Measurements from ENCODE around the gene SEZ6. TPM values are rescaled to one million over a fixed set of nuclear protein-coding genes. Genes with fewer than 3 reads are reported as not detected.

The SEZ6 gene
- total RNA-seq, 1 donor from 2014 or later = 1.5 TPM

DNA sequence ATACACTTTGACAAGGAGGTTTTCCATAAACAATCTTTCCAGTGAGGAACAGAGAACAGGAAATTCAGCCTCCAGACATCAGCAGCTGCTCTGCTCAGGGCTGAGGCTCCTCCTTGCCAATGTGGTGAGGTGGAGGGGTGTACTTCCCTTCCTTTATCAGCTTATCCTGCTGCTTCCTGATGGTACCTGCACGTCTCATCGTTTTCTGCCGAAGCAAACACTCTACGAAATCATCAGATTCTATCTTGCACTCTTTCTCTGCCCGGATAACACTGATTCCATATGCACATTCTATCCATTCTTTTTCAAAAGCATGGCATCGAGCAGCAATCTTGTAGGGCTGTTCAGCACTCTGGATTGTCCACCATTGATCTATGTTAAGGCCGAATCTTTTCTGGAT lies 15.4 kb upstream of the SEZ6 start:
- H3K4me3 Mint-ChIP-seq = no peak overlapping the region
- H3F3A ChIP-seq (ENCODE audit: low read depth) = peaks cover 42% of the 10 kb centered on the region
- H3K9me3 ChIP-seq (ENCODE audit: low read depth) = no peaks in the 10 kb centered on the region
- no peak overlapping the region for H2AFZ ChIP-seq (replicated peaks)
- peaks cover 13% of the 10 kb centered on the region for H3K27me3 Mint-ChIP-seq (ENCODE audit: insufficient read depth, low read depth)
- no peak overlapping the region for H3K4me2 ChIP-seq
- no peaks in the 10 kb centered on the region for H4K20me1 ChIP-seq (ENCODE audit: low read depth)
- TF ChIP-seq EZH2phosphoT487 (IDR thresholded peaks at IDR 0.05) (no peak), CTCF (IDR thresholded peaks at IDR 0.05) (no peak), EZH2 (IDR thresholded peaks at IDR 0.05) (no peak)
- DNase-seq (ENCODE audit: low spot score) = no peak
- H3K4me3 ChIP-seq = no peak overlapping the region
- H3K27ac Mint-ChIP-seq = no peak overlapping the region
- H3K36me3 ChIP-seq = no peaks in the 10 kb centered on the region
- H3K9me3 Mint-ChIP-seq = no peaks in the 10 kb centered on the region
- no peak overlapping the region for H3K9ac ChIP-seq
- H3K27me3 ChIP-seq = peaks cover 11% of the 10 kb centered on the region
- H3K27ac ChIP-seq = no peak overlapping the region
- peaks cover 30% of the 10 kb centered on the region for H3K4me1 ChIP-seq
- H3K36me3 Mint-ChIP-seq = no peaks in the 10 kb centered on the region
- peaks cover 34% of the 10 kb centered on the region for H3K4me1 Mint-ChIP-seq
- no peaks in the 10 kb centered on the region for H3K79me2 ChIP-seq (ENCODE audit: low read depth)

DNA sequence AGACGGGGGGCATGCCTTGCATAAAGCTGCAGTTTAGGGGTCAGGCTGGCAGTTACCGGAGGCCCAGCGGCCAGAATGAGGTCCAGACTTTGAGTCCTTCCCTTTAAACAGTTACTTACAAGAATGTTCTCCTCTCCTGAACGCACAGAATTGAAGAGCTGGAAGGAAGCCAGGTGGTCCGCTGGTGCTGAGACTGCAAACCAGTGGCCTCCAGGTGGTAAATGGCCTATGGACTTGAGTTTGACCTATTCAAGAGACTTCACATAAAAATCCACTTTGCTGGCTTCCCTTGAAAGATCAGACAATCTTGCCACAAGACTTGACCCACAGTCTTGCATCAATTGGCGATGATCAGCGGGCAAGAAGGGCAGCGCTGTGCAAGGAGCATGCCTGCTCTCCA lies 14.7 kb upstream of the SEZ6 start:
- H3K36me3 Mint-ChIP-seq = no peaks in the 10 kb centered on the region
- no peak overlapping the region for H3K27ac Mint-ChIP-seq
- H3K4me1 ChIP-seq = peaks cover 30% of the 10 kb centered on the region
- H3K4me3 ChIP-seq = no peak overlapping the region
- TF ChIP-seq EZH2phosphoT487 (IDR thresholded peaks at IDR 0.05) (no peak), EZH2 (IDR thresholded peaks at IDR 0.05) (no peak), CTCF (IDR thresholded peaks at IDR 0.05) (no peak)
- H3K9me3 ChIP-seq (ENCODE audit: low read depth) = no peaks in the 10 kb centered on the region
- peaks cover 11% of the 10 kb centered on the region for H3K27me3 ChIP-seq
- H3K4me2 ChIP-seq = no peak overlapping the region
- H2AFZ ChIP-seq (replicated peaks) = no peak overlapping the region
- H3K36me3 ChIP-seq = no peaks in the 10 kb centered on the region
- no peak overlapping the region for H3K27ac ChIP-seq
- H3K9ac ChIP-seq = no peak overlapping the region
- peaks cover 13% of the 10 kb centered on the region for H3K27me3 Mint-ChIP-seq (ENCODE audit: insufficient read depth, low read depth)
- no peaks in the 10 kb centered on the region for H4K20me1 ChIP-seq (ENCODE audit: low read depth)
- H3K4me1 Mint-ChIP-seq = peaks cover 37% of the 10 kb centered on the region
- H3F3A ChIP-seq (ENCODE audit: low read depth) = peaks cover 39% of the 10 kb centered on the region
- H3K79me2 ChIP-seq (ENCODE audit: low read depth) = no peaks in the 10 kb centered on the region
- H3K4me3 Mint-ChIP-seq = no peak overlapping the region
- no peaks in the 10 kb centered on the region for H3K9me3 Mint-ChIP-seq
- no peak for DNase-seq (ENCODE audit: low spot score)

DNA sequence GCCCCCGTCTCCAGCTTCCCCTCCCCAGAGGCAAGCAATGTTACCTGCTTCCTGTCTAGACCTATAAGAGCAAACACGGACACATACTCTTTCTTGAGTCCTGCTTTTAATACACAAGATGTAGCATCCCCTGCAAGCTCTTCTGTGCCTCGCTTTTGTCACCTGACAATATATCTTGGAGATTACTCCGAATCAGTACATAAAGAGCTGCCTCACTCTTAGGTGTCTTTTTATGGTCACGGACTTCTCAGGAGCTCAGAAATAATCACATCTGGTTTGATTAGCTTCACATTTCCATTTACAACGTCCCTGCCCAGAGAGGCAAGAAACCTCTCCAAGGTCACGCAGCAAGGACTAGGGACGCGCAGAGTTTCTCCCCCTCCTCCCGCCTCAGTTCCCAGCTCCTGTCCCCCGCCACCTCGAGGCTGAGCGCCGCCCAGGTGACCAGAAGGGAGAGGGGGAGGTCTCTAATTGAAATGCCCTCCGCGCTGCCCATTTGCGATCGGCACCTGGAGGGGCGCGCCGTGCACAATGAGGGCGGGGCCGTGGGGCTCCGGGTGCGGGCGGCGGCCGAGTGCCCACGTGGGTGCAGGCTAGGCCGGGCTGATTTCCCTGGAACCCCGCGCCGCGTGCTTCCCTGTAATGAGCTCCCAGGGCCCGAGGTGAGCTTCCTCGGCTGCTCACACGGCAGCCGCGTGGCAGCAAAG lies 13.8 kb upstream of the SEZ6 start:
- H3K36me3 ChIP-seq = no peaks in the 10 kb centered on the region
- H3K27me3 ChIP-seq = peaks cover 11% of the 10 kb centered on the region
- H3K4me2 ChIP-seq = peak overlapping the region; percentile 79
- H3K9me3 ChIP-seq (ENCODE audit: low read depth) = no peaks in the 10 kb centered on the region
- H3K4me1 ChIP-seq = peaks cover 33% of the 10 kb centered on the region
- peak overlapping the region; percentile 48 for H2AFZ ChIP-seq (replicated peaks)
- H3K9me3 Mint-ChIP-seq = no peaks in the 10 kb centered on the region
- peak; percentile 63 for DNase-seq (ENCODE audit: low spot score)
- peaks cover 35% of the 10 kb centered on the region for H3F3A ChIP-seq (ENCODE audit: low read depth)
- H3K4me1 Mint-ChIP-seq = peaks cover 45% of the 10 kb centered on the region
- no peaks in the 10 kb centered on the region for H4K20me1 ChIP-seq (ENCODE audit: low read depth)
- H3K27ac Mint-ChIP-seq = no peak overlapping the region
- H3K79me2 ChIP-seq (ENCODE audit: low read depth) = no peaks in the 10 kb centered on the region
- no peak overlapping the region for H3K9ac ChIP-seq
- no peaks in the 10 kb centered on the region for H3K36me3 Mint-ChIP-seq
- H3K4me3 ChIP-seq = peak overlapping the region; percentile 27
- H3K4me3 Mint-ChIP-seq = no peak overlapping the region
- peaks cover 13% of the 10 kb centered on the region for H3K27me3 Mint-ChIP-seq (ENCODE audit: insufficient read depth, low read depth)
- TF ChIP-seq CTCF (IDR thresholded peaks at IDR 0.05) = no peak
- TF ChIP-seq EZH2 (IDR thresholded peaks at IDR 0.05) = no peak
- H3K27ac ChIP-seq = no peak overlapping the region

Data from neural progenitor cell (in vitro differentiated cells).